ENCODE data around the gene NUB1. TPM values are rescaled to one million over a fixed set of nuclear protein-coding genes. Genes with fewer than 3 reads are reported as not detected.

The NUB1 gene
- total and polyA plus RNA-seq, 11 donors = 22.6 to 56.3 (median 39.4) TPM

GRCh38 chr7:151312831-151313809 lies 28.5 kb upstream of the NUB1 start:
- WGBS, 4 donors = 74 to 82% (median 76%) methylated on average over 8 of the region's 8 CpGs
- no peak overlapping the region for H3K4me3 ChIP-seq
- peaks cover 0 to 7% (median 0%) of the 10 kb centered on the region in 12 donors for H3K9me3 ChIP-seq
- ATAC-seq = peak in 2 of 4 donors; percentile 2 to 48
- TF ChIP-seq POLR2A (IDR thresholded peaks at IDR 0.05) = no peak
- TF ChIP-seq, protein P1, sequence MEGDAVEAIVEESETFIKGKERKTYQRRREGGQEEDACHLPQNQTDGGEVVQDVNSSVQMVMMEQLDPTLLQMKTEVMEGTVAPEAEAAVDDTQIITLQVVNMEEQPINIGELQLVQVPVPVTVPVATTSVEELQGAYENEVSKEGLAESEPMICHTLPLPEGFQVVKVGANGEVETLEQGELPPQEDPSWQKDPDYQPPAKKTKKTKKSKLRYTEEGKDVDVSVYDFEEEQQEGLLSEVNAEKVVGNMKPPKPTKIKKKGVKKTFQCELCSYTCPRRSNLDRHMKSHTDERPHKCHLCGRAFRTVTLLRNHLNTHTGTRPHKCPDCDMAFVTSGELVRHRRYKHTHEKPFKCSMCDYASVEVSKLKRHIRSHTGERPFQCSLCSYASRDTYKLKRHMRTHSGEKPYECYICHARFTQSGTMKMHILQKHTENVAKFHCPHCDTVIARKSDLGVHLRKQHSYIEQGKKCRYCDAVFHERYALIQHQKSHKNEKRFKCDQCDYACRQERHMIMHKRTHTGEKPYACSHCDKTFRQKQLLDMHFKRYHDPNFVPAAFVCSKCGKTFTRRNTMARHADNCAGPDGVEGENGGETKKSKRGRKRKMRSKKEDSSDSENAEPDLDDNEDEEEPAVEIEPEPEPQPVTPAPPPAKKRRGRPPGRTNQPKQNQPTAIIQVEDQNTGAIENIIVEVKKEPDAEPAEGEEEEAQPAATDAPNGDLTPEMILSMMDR (IDR thresholded peaks at IDR 0.05) = no peak
- H3K36me3 ChIP-seq = no peaks in the 10 kb centered on the region
- intact Hi-C loops (cut with DNase I) = loop anchor here in 2 of 10 donors (5.0 kb wide), 2 partner anchors 134 to 139 kb away; no protein-coding TSS in a partner anchor
- peaks cover 0 to 15% (median 6%) of the 10 kb centered on the region in 12 donors for H3K4me1 ChIP-seq
- DNase-seq = peak in 1 of 5 donors; percentile 15
- H3K27me3 ChIP-seq = no peaks in the 10 kb centered on the region
- H3K27ac ChIP-seq = no peak overlapping the region

DNA sequence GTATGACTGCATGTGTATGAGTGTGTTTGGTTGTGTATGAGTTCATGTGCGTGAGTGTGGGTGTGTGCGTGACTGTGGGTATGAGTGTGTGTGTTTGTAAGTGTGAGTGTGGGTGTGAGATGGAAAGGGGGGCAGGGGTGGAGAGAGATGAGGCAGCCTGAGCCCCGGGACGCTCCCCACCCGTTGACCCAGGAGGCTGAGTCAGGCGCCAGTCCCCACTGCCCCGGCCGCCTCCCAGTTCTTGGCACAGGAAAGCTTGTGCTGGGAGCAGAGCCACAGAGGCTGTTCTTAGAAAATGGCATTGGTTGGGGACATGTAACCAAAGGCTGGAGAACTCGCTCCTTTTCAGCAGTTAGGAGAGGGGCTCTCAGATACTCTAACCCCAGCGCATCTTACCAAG lies 27.8 kb upstream of the NUB1 start:
- peaks cover 0 to 15% (median 6%) of the 10 kb centered on the region in 12 donors for H3K4me1 ChIP-seq
- intact Hi-C loops (cut with DNase I) = loop anchor here in 5 of 10 donors (1.0 to 5.0 kb wide), 5 partner anchors 35 to 138 kb away; no protein-coding TSS in a partner anchor
- TF ChIP-seq, protein P1 (IDR thresholded peaks at IDR 0.05) = no peak
- no peak for TF ChIP-seq POLR2A (IDR thresholded peaks at IDR 0.05)
- 30 to 40% (median 31%) methylated on average over 10 of the region's 10 CpGs for WGBS, 4 donors
- H3K4me3 ChIP-seq = no peak overlapping the region
- no peaks in the 10 kb centered on the region for H3K27me3 ChIP-seq
- peaks cover 0 to 8% (median 1%) of the 10 kb centered on the region in 12 donors for H3K9me3 ChIP-seq
- peak; percentile 77 to 92 (median 86) for ATAC-seq
- H3K27ac ChIP-seq = peak overlapping the region in 1 of 12 donors; percentile 10
- DNase-seq = peak in 4 of 5 donors; percentile 48 to 71 (median 62)
- H3K36me3 ChIP-seq = no peaks in the 10 kb centered on the region

GRCh38 chr7:151314401-151314800 lies 27.2 kb upstream of the NUB1 start:
- Histone ChIP-seq H3K4me3 (no peak overlapping the region), H3K27me3 (no peaks in the 10 kb centered on the region), H3K4me1 (peaks cover 0 to 15% (median 6%) of the 10 kb centered on the region in 12 donors), H3K9me3 (peaks cover 0 to 14% (median 4%) of the 10 kb centered on the region in 12 donors), H3K36me3 (no peaks in the 10 kb centered on the region), H3K27ac (peak overlapping the region in 1 of 12 donors; percentile 10)
- DNase-seq (no peak), ATAC-seq (no peak)
- TF ChIP-seq, protein P1 (IDR thresholded peaks at IDR 0.05) = no peak
- TF ChIP-seq POLR2A (IDR thresholded peaks at IDR 0.05) = no peak
- WGBS, 4 donors = 59 to 67% (median 63%) methylated on average over 6 of the region's 6 CpGs
- intact Hi-C loops (cut with DNase I) = loop anchor here in 5 of 10 donors (1.0 to 5.0 kb wide), 5 partner anchors 34 to 138 kb away; no protein-coding TSS in a partner anchor

All from heart left ventricle (tissue), 16 donors.